HTR-8/SVneo (cell line): Measurements from ENCODE around the gene EEPD1.

Experiments used
- DNase-seq: peaks from one replicate; pipeline ENCODE4 v3.0.0; 2011; ENCODE audit warnings: low spot score, mixed read lengths; ENCODE audit not compliant: insufficient read length
- FAIRE-seq: peaks from 2 replicates; lab custom pipeline; 2011; peaks lifted over from hg19 to GRCh38; lab: Jason Lieb, UNC

Gene EEPD1

DNA sequence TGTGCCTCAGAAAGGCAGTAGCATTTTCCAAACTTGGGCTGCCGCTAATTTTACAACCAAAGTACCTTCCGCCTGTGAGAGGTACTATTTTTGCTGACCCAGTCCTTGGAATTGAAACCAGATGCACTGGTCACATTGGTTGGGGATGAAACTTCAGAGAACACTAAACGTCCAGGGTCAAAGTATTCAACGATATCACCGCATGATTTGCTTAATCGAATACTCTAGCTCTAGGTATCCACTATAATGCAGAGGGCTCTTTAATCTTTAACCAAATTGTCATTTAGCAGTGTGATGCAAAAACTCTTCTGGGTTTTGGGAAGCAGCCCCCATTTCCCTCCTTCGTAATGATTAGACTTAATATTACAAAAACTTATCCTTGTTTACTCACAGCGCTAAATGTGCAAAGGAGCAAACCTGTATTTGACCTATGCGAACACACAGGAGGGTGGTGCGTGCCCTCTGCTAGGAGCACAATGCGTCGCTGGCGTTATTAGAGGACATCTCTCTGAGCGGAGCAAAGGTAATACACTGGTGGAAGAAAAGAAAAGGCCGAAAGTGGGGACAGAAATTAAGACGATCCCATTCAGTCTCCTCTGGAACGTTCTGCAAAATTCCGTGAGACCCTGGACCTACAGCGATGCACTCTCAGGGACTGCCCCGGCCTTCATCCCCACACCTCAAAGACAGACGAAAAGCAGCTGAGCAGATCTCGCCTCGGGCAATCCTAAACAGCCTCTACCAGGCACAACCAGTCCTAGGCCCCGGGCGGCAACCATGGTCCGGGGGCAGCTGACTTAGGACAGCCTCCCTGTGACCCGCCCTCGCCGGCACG lies 916 bp upstream of the EEPD1 start:
- DNase-seq = no peak
- no peak for FAIRE-seq

DNA sequence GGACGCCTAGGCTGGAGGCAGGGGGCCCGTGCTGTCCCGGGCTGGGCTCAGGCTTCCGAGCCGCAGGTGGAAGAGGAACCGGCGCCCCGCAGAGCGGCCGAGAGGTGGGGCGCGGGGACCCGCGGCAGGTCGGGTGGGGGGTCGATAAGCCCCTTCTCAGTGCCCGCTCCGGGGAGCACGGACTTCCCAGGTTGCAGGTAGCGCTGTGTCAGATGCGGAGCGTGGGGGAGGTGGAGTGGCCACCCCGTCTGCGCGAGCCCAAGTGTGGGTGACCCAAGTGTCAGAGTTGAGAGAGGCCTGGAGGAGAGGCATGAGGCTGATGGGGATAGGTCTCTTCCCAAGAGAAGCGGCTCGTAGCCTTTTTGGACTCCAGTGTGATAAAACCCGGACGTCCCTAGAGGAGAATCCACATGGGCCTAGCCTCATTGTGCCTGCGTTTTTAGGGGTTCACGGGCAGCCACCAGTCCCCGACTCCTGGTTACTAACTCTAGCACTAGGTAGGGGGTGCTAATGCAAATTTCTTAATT lies 580 bp downstream of the EEPD1 start:
- FAIRE-seq (no peak), DNase-seq (no peak)

DNA sequence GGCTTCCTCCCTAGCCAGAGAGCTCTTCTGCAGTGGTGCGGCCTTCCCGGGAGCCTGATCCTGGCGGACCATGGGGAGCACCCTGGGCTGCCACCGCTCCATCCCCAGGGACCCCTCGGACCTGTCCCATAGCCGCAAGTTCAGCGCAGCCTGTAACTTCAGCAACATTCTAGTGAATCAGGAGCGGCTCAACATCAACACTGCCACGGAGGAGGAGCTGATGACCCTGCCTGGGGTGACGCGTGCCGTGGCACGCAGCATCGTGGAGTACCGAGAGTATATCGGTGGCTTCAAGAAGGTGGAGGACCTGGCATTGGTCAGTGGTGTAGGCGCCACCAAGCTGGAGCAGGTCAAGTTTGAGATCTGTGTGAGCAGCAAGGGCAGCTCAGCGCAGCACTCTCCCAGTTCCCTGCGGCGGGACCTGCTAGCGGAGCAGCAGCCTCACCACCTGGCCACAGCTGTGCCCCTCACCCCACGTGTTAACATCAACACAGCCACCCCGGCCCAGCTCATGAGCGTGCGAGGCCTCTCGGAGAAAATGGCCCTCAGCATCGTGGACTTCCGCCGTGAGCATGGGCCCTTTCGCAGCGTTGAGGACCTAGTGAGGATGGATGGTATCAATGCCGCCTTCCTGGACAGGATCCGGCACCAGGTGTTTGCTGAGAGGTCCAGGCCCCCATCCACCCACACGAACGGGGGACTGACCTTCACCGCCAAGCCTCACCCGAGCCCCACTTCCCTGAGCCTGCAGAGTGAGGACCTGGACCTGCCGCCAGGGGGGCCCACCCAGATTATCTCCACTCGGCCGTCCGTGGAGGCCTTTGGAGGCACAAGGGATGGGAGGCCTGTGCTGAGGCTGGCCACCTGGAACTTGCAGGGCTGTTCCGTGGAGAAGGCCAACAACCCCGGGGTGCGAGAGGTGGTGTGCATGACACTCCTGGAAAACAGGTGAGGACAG lies 1.5 kb downstream of the EEPD1 start:
- no peak for FAIRE-seq
- no peak for DNase-seq

DNA sequence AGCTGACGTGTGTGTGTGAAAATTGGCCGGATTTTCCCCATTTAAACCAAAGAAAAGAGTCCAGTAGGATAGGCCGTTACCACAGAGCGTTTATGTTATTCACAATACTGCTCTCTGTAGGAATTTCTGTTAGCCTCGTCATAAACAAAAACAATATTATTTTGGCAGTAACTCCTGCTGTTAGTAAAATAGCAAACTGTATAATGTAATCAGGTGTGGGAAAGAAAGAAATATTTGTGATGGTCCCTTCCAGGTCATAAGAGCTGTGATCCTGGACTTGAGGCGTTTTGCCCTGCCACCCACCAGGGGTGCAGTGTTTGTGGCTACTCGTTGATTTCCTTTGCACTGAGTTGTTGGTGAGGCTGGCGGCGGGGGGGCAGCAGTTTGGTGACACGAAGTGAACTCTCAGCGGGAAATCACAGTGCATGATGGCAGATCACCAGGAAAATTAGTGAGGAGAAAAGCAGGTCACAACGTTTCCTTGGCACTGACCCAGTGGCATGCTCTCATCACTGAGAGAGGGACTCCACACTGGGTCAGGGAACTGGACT lies 2.8 kb downstream of the EEPD1 start:
- FAIRE-seq = no peak
- DNase-seq = no peak

DNA sequence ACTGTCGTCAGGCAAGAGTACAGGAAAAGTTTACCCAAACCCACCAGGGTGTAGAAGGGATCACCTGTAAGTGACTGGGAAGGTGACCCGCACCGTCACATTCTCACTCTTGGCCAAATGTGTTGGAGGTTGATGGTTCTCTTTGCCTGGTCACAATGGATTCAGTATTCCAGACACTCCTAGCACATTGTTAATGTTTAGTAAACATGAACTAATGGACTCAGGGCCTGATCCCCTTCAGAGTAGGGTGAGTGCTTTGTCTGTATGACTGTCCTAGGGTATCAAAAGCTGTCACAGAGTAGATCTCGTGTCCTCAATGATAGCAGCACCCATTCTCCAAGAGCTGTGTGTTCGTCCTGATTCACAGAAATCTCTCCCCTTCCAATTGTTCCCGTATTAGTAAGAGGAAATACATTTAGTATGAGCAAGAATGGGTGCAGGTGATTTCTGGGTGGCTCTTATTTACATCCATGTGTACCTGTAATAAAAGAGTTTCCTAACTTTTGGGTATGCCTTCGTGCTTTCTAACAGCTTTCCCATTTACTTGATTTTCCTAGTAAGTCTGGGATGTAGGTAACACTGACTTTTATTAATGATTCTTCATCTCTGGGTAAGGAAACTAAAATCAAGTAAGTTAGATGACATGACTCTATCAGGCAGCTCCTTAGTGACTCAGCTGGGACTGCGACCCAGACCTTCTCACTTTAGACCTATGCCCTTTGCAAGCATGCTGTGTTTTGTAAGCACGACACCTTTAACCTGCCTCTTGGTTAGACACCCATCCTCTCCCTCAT lies 4.7 kb downstream of the EEPD1 start:
- no peak for DNase-seq
- no peak for FAIRE-seq

DNA sequence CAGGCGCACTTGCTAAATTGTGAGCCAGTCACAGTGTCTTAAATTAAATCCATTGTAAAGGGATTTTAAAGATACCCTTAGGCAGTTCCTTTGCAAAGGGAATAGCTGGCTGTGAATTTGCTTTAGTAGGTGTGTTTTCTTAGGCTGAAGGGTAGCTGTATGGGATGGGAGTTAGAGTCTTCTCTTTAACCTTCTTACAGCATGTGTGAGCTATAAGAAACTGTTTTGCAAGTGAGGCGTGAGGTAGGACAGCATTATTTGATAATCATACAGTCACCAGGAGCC lies 5.2 kb downstream of the EEPD1 start:
- no peak for FAIRE-seq
- no peak for DNase-seq

DNA sequence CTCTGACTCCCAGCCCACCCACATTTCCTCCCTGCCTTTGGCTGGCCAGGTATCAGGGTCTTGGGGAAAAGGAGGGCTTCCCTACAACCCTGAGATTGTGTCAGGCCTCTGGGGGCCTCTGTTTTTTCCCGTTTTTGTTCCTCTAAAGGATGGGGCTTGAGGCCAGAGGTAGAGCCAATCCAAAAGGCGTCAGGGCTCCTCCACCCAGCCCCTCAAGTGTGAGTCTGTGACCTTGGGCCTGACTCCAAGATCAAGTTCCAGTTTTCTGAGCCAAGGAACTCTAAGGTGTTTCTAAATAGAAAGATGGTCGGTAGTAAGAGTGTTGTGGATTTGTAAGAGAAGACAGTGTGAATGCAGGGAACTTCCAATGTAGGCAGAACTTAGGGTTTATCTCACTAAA lies 6.6 kb downstream of the EEPD1 start:
- DNase-seq = no peak
- no peak for FAIRE-seq

DNA sequence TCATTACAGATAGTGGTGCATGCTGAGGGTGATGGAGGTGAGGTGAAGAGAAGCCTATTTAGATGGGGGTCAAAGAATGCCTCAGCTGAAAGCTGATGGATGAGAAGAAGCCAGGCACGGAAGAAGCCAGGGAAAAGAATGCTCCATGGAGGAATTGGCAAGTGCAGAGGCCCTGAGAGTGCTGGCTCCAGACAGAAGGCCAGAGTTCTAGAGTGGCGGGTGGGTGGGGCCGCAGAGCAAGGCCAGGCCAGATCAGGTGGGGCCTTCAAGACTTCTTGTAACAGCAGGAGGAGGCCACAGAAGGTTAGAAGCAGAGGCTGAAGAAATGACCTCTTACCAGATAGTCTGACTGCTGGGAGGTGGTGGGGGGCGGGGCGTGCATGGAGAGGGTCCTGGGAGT lies 7.3 kb downstream of the EEPD1 start:
- no peak for DNase-seq
- FAIRE-seq = no peak

DNA sequence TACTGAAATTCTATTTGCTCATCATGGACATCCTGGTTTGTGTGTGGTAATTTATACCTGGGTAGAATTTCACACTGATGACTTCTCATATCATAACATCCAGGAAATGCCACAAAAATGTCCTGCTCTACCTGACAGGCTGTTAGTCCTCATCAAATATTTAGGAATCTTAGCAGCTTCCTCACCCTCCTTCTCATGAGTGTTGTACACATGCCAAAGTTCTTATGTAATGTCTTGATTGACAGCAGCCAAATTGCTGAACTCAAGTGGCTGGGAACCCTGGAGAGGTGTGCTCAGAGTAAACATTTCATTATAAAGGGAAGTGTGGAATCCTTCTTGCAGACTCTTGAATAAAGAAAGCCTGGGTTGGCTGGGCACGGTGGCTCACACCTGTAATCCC lies 8.9 kb downstream of the EEPD1 start:
- no peak for FAIRE-seq
- DNase-seq = peak; percentile 27

DNA sequence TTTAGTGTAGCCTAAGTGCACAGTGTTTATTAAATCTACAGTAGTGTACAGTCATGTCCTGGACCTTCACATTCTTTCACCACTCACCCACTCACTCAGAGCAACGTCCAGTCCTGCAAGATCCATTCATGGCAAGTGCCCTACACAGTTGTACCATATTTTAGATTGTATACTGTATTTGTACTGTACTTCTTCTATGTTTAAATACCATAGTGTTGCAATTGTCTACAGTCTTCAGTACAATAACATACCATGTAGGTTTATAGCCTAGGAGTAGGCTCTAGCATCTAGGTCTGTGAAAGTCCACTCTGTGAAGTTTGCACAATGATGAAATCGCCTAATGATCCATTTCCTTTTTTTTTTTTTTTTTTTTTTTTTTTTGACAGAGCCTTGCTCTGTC lies 12.0 kb downstream of the EEPD1 start:
- FAIRE-seq (no peak), DNase-seq (no peak)

DNA sequence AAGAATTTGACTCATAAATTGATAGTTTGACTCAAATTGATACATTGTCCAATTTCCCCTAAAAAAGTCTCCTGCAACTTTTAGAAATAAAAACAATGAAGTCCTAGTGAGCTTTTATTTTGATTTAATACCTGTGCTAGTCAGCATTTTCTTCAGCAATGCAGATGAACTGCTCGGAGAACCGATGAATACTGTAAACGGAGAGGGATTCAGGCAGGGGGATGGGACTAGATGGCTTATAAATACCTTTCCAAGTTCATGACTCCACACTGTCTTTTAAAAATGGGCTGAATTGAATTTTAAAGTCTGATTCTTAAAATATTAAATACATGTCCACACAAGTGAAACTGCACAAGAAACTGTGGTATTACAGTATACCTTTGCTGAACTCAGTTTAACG lies 12.7 kb downstream of the EEPD1 start:
- FAIRE-seq = no peak
- DNase-seq = no peak

DNA sequence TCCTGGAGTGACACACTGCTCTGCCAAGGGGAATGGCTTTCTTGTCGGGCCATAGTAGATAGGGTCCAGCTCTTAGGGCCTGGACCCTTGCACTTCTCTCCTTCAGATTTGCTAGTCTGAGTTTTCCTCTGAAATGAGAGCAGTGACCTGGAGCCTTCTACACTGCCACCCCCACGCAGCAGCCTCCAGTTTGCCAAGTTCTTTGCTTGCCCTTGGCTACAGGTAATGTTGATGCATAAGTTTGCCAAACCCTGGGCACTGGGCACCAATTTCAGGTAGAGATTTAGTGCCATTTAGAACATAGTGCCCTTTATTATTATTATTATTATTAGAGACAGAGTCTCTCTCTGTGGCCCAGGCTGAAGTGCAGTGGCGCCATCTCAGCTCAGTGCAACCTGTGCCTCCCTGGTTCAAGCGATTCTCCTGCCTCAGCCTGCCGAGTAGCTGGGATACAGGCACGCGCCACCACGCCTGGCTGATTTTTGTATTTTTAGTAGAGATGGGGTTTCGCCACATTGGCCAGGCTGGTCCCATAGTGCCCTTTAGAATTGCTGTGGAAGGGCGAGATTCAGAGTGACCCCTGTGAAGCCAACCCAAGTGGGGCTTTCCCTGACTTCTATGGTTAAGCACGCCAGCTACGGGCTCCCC lies 14.5 kb downstream of the EEPD1 start:
- no peak for DNase-seq
- no peak for FAIRE-seq

DNA sequence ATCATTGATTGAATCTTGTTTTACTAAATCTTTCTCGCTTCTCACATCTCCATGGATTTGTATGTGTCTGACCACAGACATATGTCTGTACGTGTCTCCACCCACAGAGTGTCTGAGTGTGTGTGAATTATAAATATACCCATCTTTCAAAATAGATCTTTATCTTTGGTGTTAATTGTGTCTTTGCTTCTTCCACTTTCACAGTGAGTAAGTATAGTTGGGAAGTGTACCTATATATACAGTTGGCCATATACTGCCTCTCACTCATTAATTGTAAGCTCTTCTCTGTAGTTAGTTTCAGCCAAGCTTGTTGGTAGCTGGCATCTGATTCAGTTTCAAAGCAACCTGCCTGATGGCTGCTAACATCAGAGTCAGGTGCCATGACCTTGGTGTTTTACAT lies 18.4 kb downstream of the EEPD1 start:
- no peak for DNase-seq
- no peak for FAIRE-seq

DNA sequence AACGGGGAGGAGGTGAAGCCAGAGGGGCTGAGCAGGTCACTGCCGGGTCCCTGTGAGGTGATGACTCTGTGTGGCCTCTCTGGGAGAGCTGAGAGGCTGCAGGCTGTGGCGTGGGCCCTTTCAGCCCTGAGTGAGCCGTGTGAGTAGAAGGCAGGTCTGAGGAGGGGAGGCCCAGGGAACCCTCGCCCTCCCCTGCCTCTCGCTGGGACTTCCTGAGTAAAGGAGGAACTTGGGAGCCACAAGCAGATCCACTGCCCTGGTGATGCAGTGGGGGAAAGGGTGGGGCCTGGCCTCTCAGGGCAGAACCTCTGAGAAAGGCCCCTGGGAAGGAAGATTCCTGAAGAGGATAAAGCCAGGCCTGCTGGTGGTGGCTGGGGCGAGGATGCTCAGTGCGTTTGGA lies 22.8 kb downstream of the EEPD1 start:
- DNase-seq = no peak
- no peak for FAIRE-seq

DNA sequence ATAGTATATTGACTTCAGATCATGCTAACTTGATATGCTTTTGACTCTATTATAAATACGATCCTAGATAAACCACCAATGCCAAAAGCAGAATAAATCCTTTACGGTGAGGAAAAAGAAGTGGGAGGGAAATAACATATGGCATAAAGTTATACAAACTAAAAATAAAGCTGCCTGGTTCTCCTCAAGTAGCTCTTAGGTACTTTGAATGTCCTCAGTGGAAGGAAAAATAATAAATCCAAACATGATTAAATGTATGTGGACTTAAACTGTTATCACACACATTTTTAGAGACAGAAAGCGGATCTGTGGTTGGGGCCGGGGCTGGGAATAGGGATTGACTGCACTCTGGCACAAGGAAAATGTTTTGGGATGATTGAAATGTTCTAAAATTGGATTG lies 23.6 kb downstream of the EEPD1 start:
- DNase-seq = no peak
- no peak for FAIRE-seq

DNA sequence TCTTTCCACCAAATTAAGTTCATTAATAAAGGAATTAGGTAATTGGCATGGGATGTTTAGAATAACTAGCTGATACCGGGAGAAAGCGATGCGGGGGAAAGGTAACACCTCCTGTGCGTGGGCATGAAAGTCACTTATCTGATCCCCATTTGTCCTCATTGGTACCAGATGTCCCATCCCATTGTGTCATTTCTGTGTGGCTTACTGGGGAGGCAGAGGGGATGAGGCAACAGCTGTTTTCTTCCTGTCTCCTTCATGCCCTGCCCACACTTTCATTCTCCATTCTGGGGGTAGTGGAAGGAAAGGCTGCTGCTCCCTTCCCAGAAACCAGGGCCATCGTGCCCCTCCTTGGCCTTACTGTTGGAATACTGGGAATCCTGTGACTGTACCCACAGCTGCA lies 27.1 kb downstream of the EEPD1 start:
- no peak for FAIRE-seq
- DNase-seq = no peak

DNA sequence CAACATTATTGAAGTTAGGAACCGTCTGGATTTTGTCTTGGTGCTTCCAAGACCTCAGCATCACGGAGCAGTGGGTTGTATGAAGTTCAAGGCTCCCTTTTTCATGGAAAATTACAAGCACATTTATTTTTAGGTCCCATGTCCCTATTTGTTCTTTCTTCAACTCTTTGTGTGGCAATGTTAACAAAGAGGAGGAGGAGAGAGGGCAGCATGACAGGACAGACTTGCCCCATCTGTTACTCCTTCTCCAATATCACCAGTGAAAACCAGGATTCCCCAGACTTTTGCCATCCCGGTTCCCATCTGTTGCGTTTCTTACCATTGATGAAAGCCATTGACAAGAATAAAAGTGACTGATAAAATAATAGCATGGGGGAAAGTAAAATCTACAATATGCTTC lies 28.6 kb downstream of the EEPD1 start:
- FAIRE-seq (no peak), DNase-seq (no peak)

DNA sequence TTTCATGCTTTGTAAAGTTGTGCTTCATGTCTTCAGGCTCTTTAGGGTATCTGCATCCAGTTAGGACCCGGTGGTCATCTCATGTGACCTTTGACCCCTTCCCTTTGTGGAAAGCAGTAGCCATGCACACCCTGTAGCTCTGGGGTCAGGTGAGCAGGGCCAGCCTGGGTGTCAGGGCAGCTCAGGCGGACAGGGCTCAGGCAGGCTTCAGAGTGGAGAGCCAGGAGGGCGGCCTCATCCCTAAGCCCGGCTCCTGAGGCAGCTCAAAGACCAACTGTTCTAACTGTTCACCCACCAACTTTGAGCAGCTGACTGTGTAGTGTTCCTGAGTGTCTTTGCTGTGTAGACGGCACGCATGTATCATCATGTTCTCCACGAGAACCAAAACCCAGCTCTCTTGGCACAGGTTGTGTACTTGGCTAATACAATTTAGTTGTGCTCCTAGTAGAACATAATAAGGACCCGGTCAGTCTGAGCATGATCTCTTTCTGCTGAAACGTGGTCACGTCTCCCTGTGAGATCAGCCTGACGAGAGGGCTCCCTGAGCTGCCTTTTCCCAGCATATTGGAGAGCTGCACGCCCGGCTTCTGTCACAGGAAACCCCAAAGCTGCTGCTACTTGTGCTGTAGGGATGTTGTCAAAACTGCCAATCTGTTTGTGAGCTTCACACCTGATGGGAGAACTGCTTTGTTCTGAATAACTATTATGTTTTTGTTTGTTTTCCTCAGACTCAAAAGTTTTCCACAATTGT lies 30.0 kb downstream of the EEPD1 start:
- FAIRE-seq (no peak), DNase-seq (no peak)

DNA sequence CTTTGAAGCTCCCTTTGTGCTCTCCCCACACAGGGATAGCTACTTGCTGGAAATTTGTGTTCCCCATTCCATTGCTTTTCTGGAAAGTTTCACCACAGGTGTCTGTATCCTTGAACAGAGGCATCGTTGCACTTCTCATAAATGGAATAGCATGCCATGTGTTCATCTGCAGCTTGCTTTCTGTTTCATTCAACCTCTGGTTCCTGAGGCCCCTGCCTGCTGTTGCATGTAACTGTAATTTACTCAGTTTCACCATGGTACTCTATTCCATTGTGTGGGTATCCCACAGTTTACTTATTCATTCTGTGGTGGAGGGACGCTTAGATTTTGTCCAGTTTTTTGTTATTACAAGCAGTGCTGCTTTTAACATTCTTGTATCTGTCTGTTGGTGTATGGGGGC lies 32.0 kb downstream of the EEPD1 start:
- no peak for FAIRE-seq
- no peak for DNase-seq
